Endothelial cell of umbilical vein (primary cell): Measurements from ENCODE around the gene CLDN22. TPM values are rescaled to one million over a fixed set of nuclear protein-coding genes. Genes with fewer than 3 reads are reported as not detected.

Experiments used
- BruUV-seq: library from RNA; stranded (reverse); fragments of 400-500 nt; replicated peaks from 2 replicates; lab custom pipeline; 2021; lab: Mats Ljungman, UMichigan
- CTCF ChIA-PET: fragments of 300-600, 350-600 bp; sonication (Branson Sonifier 250); formaldehyde crosslinking; loops from one replicate; lab custom pipeline; 2021; ENCODE audit warnings: antibody characterized with exemption, inconsistent platforms; lab: Charles Lee
- POLR2A ChIA-PET: fragments of 300-600, 350-600 bp; sonication (Branson Sonifier 250); formaldehyde crosslinking; loops from one replicate; lab custom pipeline; 2021; ENCODE audit warnings: antibody characterized with exemption, inconsistent platforms; lab: Charles Lee
- DNase-seq: peaks from one replicate; pipeline ENCODE4 v3.0.0-alpha.2; 2011; ENCODE audit warnings: low read depth, low spot score
- FAIRE-seq: peaks from 2 replicates; lab custom pipeline; 2011; peaks lifted over from hg19 to GRCh38; lab: Jason Lieb, UNC
- H2AFZ ChIP-seq: 2 replicates; pipeline ENCODE4 v1.6.0; 2012; ENCODE audit warnings: low read depth, low read length, control low read depth, inconsistent platforms
- H3K27ac ChIP-seq: 2 replicates; pipeline ENCODE4 v1.5.1; 2011; ENCODE audit warnings: low read depth, mild to moderate bottlenecking, control low read depth, low read length, moderate library complexity; ENCODE audit not compliant: insufficient read depth
- H3K27me3 ChIP-seq, 2 experiments: 2 replicates each; pipeline versions ENCODE4 v1.6.0 to v1.6.1; 2011; ENCODE audit warnings: low read length in 2 of 2, mixed read lengths in 1 of 2; ENCODE audit not compliant: control insufficient read depth in 2 of 2, insufficient read depth in 2 of 2
- H3K36me3 ChIP-seq, 2 experiments: 2 replicates in 1 of 2; 3 replicates in 1 of 2; pipeline ENCODE4 v1.5.1; 2011; ENCODE audit warnings: low read length in 2 of 2, mild to moderate bottlenecking in 1 of 2, moderate library complexity in 1 of 2; ENCODE audit not compliant: control insufficient read depth in 2 of 2, insufficient read depth in 2 of 2; ENCODE audit errors: extremely low read depth in 1 of 2
- H3K4me1 ChIP-seq: 3 replicates; pipeline ENCODE4 v1.5.1; 2011; ENCODE audit warnings: mild to moderate bottlenecking, low read length; ENCODE audit not compliant: control insufficient read depth, insufficient read depth; ENCODE audit errors: extremely low read depth
- H3K4me2 ChIP-seq: 2 replicates; pipeline ENCODE4 v1.6.1; 2011; ENCODE audit warnings: low read length, control low read depth, mixed read lengths; ENCODE audit not compliant: insufficient read depth
- H3K4me3 ChIP-seq, 3 experiments: fragments of 200-600 bp in 1 of 3; sonication (generic), shearing (Covaris generic) in 1 of 3; replicated peaks in 1 of 3; 2 replicates each; pipeline ENCODE4 v1.5.1; 2011 to 2016; ENCODE audit warnings: control low read depth in 3 of 3, low read length in 3 of 3, mild to moderate bottlenecking in 2 of 3, inconsistent platforms in 1 of 3, low read depth in 1 of 3, moderate library complexity in 1 of 3; ENCODE audit not compliant: insufficient read depth in 1 of 3
- H3K79me2 ChIP-seq: 2 replicates; pipeline ENCODE4 v1.6.0; 2012; ENCODE audit warnings: low read length, inconsistent platforms; ENCODE audit not compliant: control insufficient read depth, insufficient read depth
- H3K9ac ChIP-seq: replicated peaks from 2 replicates; pipeline ENCODE3; 2011; ENCODE audit warnings: low read length, control low read depth; ENCODE audit not compliant: insufficient read depth; ENCODE audit errors: extremely low read depth
- H3K9me1 ChIP-seq: replicated peaks from 3 replicates; pipeline ENCODE4 v1.6.0; 2011; ENCODE audit warnings: mild to moderate bottlenecking, low read length; ENCODE audit not compliant: control insufficient read depth, insufficient read depth; ENCODE audit errors: extremely low read depth
- H3K9me3 ChIP-seq: replicated peaks from 2 replicates; pipeline ENCODE4 v1.5.1; 2012; ENCODE audit warnings: low read length, inconsistent platforms; ENCODE audit not compliant: control insufficient read depth, insufficient read depth
- H4K20me1 ChIP-seq: replicated peaks from 2 replicates; pipeline ENCODE3; 2011; ENCODE audit warnings: mild to moderate bottlenecking, low read length; ENCODE audit not compliant: control insufficient read depth, insufficient read depth; ENCODE audit errors: extremely low read depth
- EZH2 ChIP-seq: IDR thresholded peaks from 2 replicates; pipeline ENCODE4 v1.6.1; 2012; ENCODE audit warnings: borderline replicate concordance, low read depth, mild to moderate bottlenecking, moderate library complexity, low read length, inconsistent platforms; ENCODE audit not compliant: severe bottlenecking
- FOS ChIP-seq: IDR thresholded peaks from 2 replicates; pipeline ENCODE4 v1.6.1; 2011; ENCODE audit warnings: mild to moderate bottlenecking, low read length, moderate library complexity, borderline replicate concordance; ENCODE audit not compliant: insufficient read depth
- GATA2 ChIP-seq: IDR thresholded peaks from 2 replicates; pipeline ENCODE4 v1.7.0; 2011; ENCODE audit warnings: low read depth, mild to moderate bottlenecking, moderate library complexity, mixed read lengths, low read length; ENCODE audit not compliant: insufficient read length, insufficient read depth
- JUN ChIP-seq: IDR thresholded peaks from 2 replicates; pipeline ENCODE4 v1.6.1; 2011; ENCODE audit warnings: borderline replicate concordance, low read depth; ENCODE audit not compliant: insufficient read length, insufficient read depth
- MYC ChIP-seq: IDR thresholded peaks from one replicate; pipeline ENCODE4 v1.6.1; 2011; ENCODE audit warnings: mild to moderate bottlenecking, low read depth, low read length
- POLR2A ChIP-seq: IDR thresholded peaks from 2 replicates; pipeline ENCODE4 v1.6.1; 2012; ENCODE audit warnings: low read depth, mild to moderate bottlenecking, control low read depth, low read length
- POLR2AphosphoS5 ChIP-seq: IDR thresholded peaks from 2 replicates; pipeline ENCODE4 v1.6.1; 2012; ENCODE audit warnings: low read depth, mild to moderate bottlenecking, control low read depth, low read length, moderate library complexity; ENCODE audit not compliant: insufficient read depth
- dilution Hi-C: fragments of 300-500 bp; cut with MboI; formaldehyde crosslinking; loops from one replicate; pipeline ENCODE4 v1.15.0; 2019; ENCODE audit warnings: low sequenced_read_pairs; ENCODE audit not compliant: extremely low pct_ligation_motif_present
- intact Hi-C: fragments of 100-400 bp; cut with micrococcal nuclease; formaldehyde crosslinking; loops from one replicate; pipeline ENCODE4 v1.10.0; 2022
- polyA plus RNA-seq, 4 experiments: library from polyadenylated mRNA; depleted of rRNA in 3 of 4; stranded (reverse) in 3 of 4; unstranded in 1 of 4; fragments of >200 nt; gene quantifications; 2 replicates each; pipeline versions ENCODE4 v1.2.1 to v1.2.3, GENCODE V29; 2011 to 2012; ENCODE audit warnings: missing spikeins in 1 of 4
- total RNA-seq: library from RNA; stranded (reverse); gene quantifications from 2 replicates; pipeline ENCODE4 v1.2.3, GENCODE V29; 2021
- TF ChIP-seq, protein P1 (sequence below), 2 donors: IDR thresholded peaks; 1 replicate in 1 of 2; 2 replicates in 1 of 2; pipeline ENCODE4 v1.5.1; 2011; ENCODE audit warnings: low read length in 2 of 2, mild to moderate bottlenecking in 2 of 2, moderate library complexity in 2 of 2, control low read depth in 1 of 2, inconsistent platforms in 1 of 2, low read depth in 1 of 2; ENCODE audit not compliant: insufficient read depth in 1 of 2; ENCODE audit errors: extremely low read depth in 1 of 2
- TF ChIP-seq, protein P2 (sequence below): IDR thresholded peaks from 2 replicates; pipeline ENCODE4 v1.6.1; 2011; ENCODE audit not compliant: insufficient read depth, insufficient read length

CLDN22 gene
- total and polyA plus RNA-seq, 2 donors (not counting 3 experiments of a cell fraction or from before 2014, with no cell fraction given) = not detected

DNA sequence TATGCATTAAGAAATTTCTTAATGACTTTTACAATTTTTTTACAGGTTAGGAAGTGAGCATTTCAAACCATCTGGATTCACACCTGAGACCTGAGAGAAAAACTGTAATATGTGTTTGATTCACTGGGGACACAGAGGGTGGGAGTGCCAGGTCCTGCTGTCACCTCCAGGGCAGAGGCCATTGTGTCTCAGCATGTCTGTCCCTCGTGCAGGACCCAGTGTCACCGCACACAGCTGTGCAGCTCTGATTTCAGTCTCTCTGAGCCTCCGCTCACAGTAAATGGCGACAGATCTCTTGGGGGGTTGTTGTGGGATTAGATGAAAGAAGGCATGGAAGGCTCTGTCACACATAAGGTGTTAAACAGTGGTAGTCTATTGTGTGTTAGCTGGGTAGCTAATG, 25.2 kb upstream of the CLDN22 start:
- ChIA-PET POLR2A (no interaction called here), CTCF (no interaction called here)
- no peak for TF ChIP-seq JUN
- TF ChIP-seq POLR2A = no peak
- TF ChIP-seq, protein P1, sequence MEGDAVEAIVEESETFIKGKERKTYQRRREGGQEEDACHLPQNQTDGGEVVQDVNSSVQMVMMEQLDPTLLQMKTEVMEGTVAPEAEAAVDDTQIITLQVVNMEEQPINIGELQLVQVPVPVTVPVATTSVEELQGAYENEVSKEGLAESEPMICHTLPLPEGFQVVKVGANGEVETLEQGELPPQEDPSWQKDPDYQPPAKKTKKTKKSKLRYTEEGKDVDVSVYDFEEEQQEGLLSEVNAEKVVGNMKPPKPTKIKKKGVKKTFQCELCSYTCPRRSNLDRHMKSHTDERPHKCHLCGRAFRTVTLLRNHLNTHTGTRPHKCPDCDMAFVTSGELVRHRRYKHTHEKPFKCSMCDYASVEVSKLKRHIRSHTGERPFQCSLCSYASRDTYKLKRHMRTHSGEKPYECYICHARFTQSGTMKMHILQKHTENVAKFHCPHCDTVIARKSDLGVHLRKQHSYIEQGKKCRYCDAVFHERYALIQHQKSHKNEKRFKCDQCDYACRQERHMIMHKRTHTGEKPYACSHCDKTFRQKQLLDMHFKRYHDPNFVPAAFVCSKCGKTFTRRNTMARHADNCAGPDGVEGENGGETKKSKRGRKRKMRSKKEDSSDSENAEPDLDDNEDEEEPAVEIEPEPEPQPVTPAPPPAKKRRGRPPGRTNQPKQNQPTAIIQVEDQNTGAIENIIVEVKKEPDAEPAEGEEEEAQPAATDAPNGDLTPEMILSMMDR (IDR thresholded peaks at IDR 0.05; ENCODE audit: extremely low read depth in 1 of 2, insufficient read depth in 1 of 2, low read depth in 1 of 2, low read length in 2 of 2) = no peak
- no peak for TF ChIP-seq GATA2
- TF ChIP-seq EZH2 = no peak
- TF ChIP-seq POLR2AphosphoS5 = no peak
- no peak for TF ChIP-seq FOS
- no peak for TF ChIP-seq MYC
- TF ChIP-seq, protein P2, sequence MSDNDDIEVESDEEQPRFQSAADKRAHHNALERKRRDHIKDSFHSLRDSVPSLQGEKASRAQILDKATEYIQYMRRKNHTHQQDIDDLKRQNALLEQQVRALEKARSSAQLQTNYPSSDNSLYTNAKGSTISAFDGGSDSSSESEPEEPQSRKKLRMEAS = no peak
- H3K9ac ChIP-seq = no peak overlapping the region
- no peaks in the 10 kb centered on the region for H3K27me3 ChIP-seq
- H3K9me3 ChIP-seq = no peaks in the 10 kb centered on the region
- dilution Hi-C loops (no loop called here), intact Hi-C loops (no loop called here)
- no peaks in the 10 kb centered on the region for H3K9me1 ChIP-seq
- H3K27ac ChIP-seq = no peak overlapping the region
- H2AFZ ChIP-seq = no peak overlapping the region
- H3K4me2 ChIP-seq = no peak overlapping the region
- no TSS peak for BruUV-seq
- H3K4me1 ChIP-seq = peaks cover 10% of the 10 kb centered on the region
- no peaks in the 10 kb centered on the region for H4K20me1 ChIP-seq
- DNase-seq (no peak), FAIRE-seq (no peak)
- no peak overlapping the region for H3K4me3 ChIP-seq
- no peaks in the 10 kb centered on the region for H3K79me2 ChIP-seq
- H3K36me3 ChIP-seq = no peaks in the 10 kb centered on the region
